SK-N-SH (cell line): ENCODE results near the gene DUOX2. TPM values are rescaled to one million over a fixed set of nuclear protein-coding genes. Genes with fewer than 3 reads are reported as not detected.
"Not testable (repeated sequence)": the region's sequence is repeated elsewhere in the genome, so short reads cannot be mapped to it uniquely, and the experiment has no call there.

Experiments used
- CTCF ChIA-PET: fragments of 300-600, 350-600 bp; formaldehyde crosslinking; extraction: SDS; loops from one replicate; lab custom pipeline; 2021; lab: Yijun Ruan, JAX
- POLR2A ChIA-PET: fragments of 350-600 bp; sonication (Branson Sonifier 250); formaldehyde crosslinking; extraction: SDS; loops from one replicate; lab custom pipeline; 2020; ENCODE audit warnings: antibody characterized with exemption, inconsistent platforms; lab: Yijun Ruan, JAX
- DNase-seq: peaks from one replicate; pipeline ENCODE4 v3.0.0; 2012
- H2AFZ ChIP-seq: fragments of 200-600 bp; sonication (generic); 2 replicates; pipeline ENCODE4 v1.8.1; 2016; ENCODE audit warnings: antibody characterized with exemption, mild to moderate bottlenecking, low read depth
- H3F3A ChIP-seq: fragments of 200-600 bp; sonication (generic); replicated peaks from 2 replicates; pipeline ENCODE3; 2016; ENCODE audit warnings: antibody characterized with exemption, mild to moderate bottlenecking; ENCODE audit not compliant: insufficient read depth
- H3K27ac ChIP-seq, 2 experiments: fragments of 200-500 bp in 1 of 2; fragments of 200-600 bp in 1 of 2; sonication (Bioruptor generic) in 1 of 2; sonication (generic), shearing (Covaris generic) in 1 of 2; 2 replicates each; pipeline versions ENCODE4 v1.5.1 to v1.6.1; 2014 to 2016; ENCODE audit warnings: low read depth in 2 of 2, inconsistent platforms in 1 of 2, low read length in 1 of 2, mild to moderate bottlenecking in 1 of 2, mixed read lengths in 1 of 2
- H3K27me3 ChIP-seq: fragments of 200-600 bp; sonication (generic), shearing (Covaris generic); 2 replicates; pipeline ENCODE4 v1.6.1; 2016; ENCODE audit warnings: mixed run types; ENCODE audit not compliant: insufficient read depth
- H3K36me3 ChIP-seq, 2 experiments: fragments of 200-500 bp in 1 of 2; fragments of 200-600 bp in 1 of 2; sonication (Bioruptor generic) in 1 of 2; sonication (generic) in 1 of 2; replicated peaks in 1 of 2; 2 replicates each; pipeline versions ENCODE3 to v1.5.1; 2014 to 2016; ENCODE audit warnings: low read length in 1 of 2, mild to moderate bottlenecking in 1 of 2; ENCODE audit not compliant: insufficient read depth in 2 of 2, control insufficient read depth in 1 of 2
- H3K4me1 ChIP-seq, 2 experiments: fragments of 200-500 bp in 1 of 2; fragments of 200-600 bp in 1 of 2; sonication (Bioruptor generic) in 1 of 2; sonication (generic), shearing (Covaris generic) in 1 of 2; 2 replicates each; pipeline versions ENCODE4 v1.5.1 to v1.6.1; 2014 to 2016; ENCODE audit warnings: low read depth in 1 of 2, low read length in 1 of 2, mixed run types in 1 of 2; ENCODE audit not compliant: insufficient read depth in 2 of 2, control insufficient read depth in 1 of 2
- H3K4me2 ChIP-seq: fragments of 200-600 bp; sonication (generic), shearing (Covaris generic); 2 replicates; pipeline ENCODE4 v1.6.1; 2017; ENCODE audit warnings: mixed run types
- H3K4me3 ChIP-seq, 2 experiments: fragments of 200-500 bp in 1 of 2; fragments of 200-600 bp in 1 of 2; sonication (Bioruptor generic) in 1 of 2; sonication (generic), shearing (Covaris generic) in 1 of 2; 2 replicates each; pipeline versions ENCODE4 v1.5.1 to v1.8.1; 2014 to 2016; ENCODE audit warnings: low read depth in 2 of 2, inconsistent platforms in 1 of 2, low read length in 1 of 2, mild to moderate bottlenecking in 1 of 2, mixed read lengths in 1 of 2, moderate library complexity in 1 of 2
- H3K79me2 ChIP-seq: fragments of 200-600 bp; sonication (generic); 2 replicates; pipeline ENCODE4 v1.8.1; 2017; ENCODE audit warnings: mild to moderate bottlenecking; ENCODE audit not compliant: insufficient read depth
- H3K9ac ChIP-seq: fragments of 200-600 bp; sonication (generic); 2 replicates; pipeline ENCODE4 v1.6.1; 2017; ENCODE audit warnings: mixed run types
- H3K9me2 ChIP-seq: fragments of 200-600 bp; sonication (generic); 2 replicates; pipeline ENCODE4 v1.6.1; 2017; ENCODE audit warnings: mixed run types
- H3K9me3 ChIP-seq: fragments of 200-600 bp; sonication (generic); 2 replicates; pipeline ENCODE4 v1.6.1; 2017; ENCODE audit warnings: mixed run types, mild to moderate bottlenecking, moderate library complexity
- H4K20me1 ChIP-seq: fragments of 200-600 bp; sonication (generic); 2 replicates; pipeline ENCODE4 v1.6.1; 2017; ENCODE audit warnings: mild to moderate bottlenecking, mixed run types; ENCODE audit not compliant: insufficient read depth
- EZH2phosphoT487 ChIP-seq: fragments of 200-600 bp; sonication (generic); IDR thresholded peaks from 2 replicates; pipeline ENCODE4 v1.6.1; 2017; ENCODE audit warnings: low read depth, mixed run types, mild to moderate bottlenecking, antibody characterized with exemption, moderate library complexity, borderline replicate concordance
- FOSL2 ChIP-seq: IDR thresholded peaks from 2 replicates; pipeline ENCODE4 v1.4.0; 2012; ENCODE audit warnings: low read depth, mild to moderate bottlenecking, moderate library complexity, borderline replicate concordance
- FOXJ3 ChIP-seq: sonication (generic); formaldehyde crosslinking; IDR thresholded peaks from 2 replicates; pipeline ENCODE4 v1.5.1; 2020; ENCODE audit warnings: mild to moderate bottlenecking, missing genetic modification reagents
- FOXM1 ChIP-seq: IDR thresholded peaks from 2 replicates; pipeline ENCODE4 v1.4.0; 2012; ENCODE audit warnings: low read depth, mild to moderate bottlenecking
- GABPA ChIP-seq: IDR thresholded peaks from 2 replicates; pipeline ENCODE4 v1.4.0; 2012; ENCODE audit warnings: low read depth, mild to moderate bottlenecking
- NRF1 ChIP-seq: IDR thresholded peaks from 2 replicates; pipeline ENCODE4 v1.6.1; 2012; ENCODE audit warnings: low read depth, mild to moderate bottlenecking, low read length
- RAD21 ChIP-seq: IDR thresholded peaks from 2 replicates; pipeline ENCODE4 v1.6.1; 2012; ENCODE audit warnings: mild to moderate bottlenecking, low read length
- RCOR1 ChIP-seq: fragments of 150-350 bp; IDR thresholded peaks from 2 replicates; pipeline ENCODE4 v1.6.1; 2017; ENCODE audit warnings: antibody characterized with exemption, low read length
- SIN3A ChIP-seq: IDR thresholded peaks from 2 replicates; pipeline ENCODE4 v1.6.1; 2012; ENCODE audit warnings: low read depth, mild to moderate bottlenecking, low read length, moderate library complexity, borderline replicate concordance
- TCF12 ChIP-seq: IDR thresholded peaks from 2 replicates; pipeline ENCODE4 v1.4.0; 2012
- WGBS: methylation state at CpG from one replicate; pipeline ENCODE4 v1.1.6; 2017; ENCODE audit warnings: low lambda C conversion rate; 5-methylcytosine and 5-hydroxymethylcytosine counted together
- polyA plus RNA-seq, 3 experiments: library from polyadenylated mRNA; depleted of rRNA; stranded (reverse); fragments of >200 nt; gene quantifications; 2 replicates each; pipeline ENCODE4 v1.2.3, GENCODE V29; 2012
- TF ChIP-seq, protein P1 (sequence below): IDR thresholded peaks from 2 replicates; pipeline ENCODE4 v1.6.1; 2012; ENCODE audit warnings: mild to moderate bottlenecking, low read depth, low read length, moderate library complexity
- TF ChIP-seq, protein P2 (sequence below): IDR thresholded peaks from 2 replicates; pipeline ENCODE4 v1.4.0; 2012; ENCODE audit warnings: low read depth, borderline replicate concordance

DUOX2 gene
- polyA plus RNA-seq, 1 of the 3 experiments (the other 2 are of a cell fraction), result not detected

DNA sequence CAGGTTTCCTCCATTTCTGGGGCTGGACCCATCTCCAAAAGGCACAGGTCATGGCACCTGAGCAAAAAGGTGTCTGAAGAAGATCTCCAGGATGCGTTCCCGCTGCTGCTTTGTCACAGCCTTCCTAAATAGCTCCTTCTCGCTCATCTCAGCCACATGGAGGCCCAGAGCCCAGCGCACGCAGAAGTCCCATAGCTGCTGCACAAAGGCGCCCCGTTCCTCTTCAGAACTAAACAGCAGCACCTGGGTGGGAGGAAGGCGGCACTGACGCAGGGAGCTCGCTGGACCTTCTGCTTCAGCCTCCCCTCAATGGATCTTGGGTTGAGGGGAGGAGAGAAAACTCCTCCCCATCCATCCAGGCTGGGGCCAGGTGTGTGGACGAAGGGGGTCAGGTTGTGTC lies 8.4 kb downstream of the DUOX2 start:
- Histone ChIP-seq H3K9ac (no peak overlapping the region), H2AFZ (no peak overlapping the region), H3K4me2 (no peak overlapping the region), H3K4me3 (no peak overlapping the region), H3K9me3 (no peaks in the 10 kb centered on the region), H3K36me3 (no peaks in the 10 kb centered on the region), H3K27me3 (peaks cover 19% of the 10 kb centered on the region; the same call in 1 of the 2 replicates), H3K4me1 (no peaks in the 10 kb centered on the region; a peak in 1 of 4 replicates), H3F3A (no peaks in the 10 kb centered on the region), H3K27ac (no peak overlapping the region), H3K9me2 (no peaks in the 10 kb centered on the region), H4K20me1 (no peaks in the 10 kb centered on the region), H3K79me2 (no peaks in the 10 kb centered on the region)
- no peak for DNase-seq
- ChIA-PET POLR2A (no interaction called here), CTCF (interaction anchor here (1.0 to 3.4 kb wide), 3 partner anchors 13 to 100 kb away, joined by 3 to 24 read pairs (median 4); no protein-coding TSS in a partner anchor)
- TF ChIP-seq SIN3A, result no peak
- WGBS, result 84% methylated on average over 10 of the region's 11 CpGs

DNA sequence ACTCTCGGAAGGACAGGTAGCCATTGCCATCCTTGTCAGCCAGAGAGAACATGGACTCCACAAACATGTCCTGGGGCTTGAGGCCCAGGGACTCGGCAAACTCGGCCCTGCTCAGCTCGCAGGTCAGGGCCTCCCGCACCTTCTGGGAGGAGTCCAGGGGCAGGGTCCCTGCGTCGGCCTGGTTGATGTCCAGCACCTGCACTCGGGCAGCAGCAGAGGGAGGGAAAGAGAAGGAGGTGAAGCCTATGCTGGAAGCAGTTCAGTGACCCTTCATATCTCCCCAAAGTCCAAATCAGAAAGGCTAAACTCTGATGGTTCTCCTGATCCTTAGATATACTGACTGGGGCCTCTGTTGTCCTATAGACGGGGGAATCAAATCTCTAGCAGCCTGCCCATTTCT lies 9.8 kb downstream of the DUOX2 start:
- WGBS, result 39% methylated on average over 4 of the region's 9 CpGs
- H3K4me3 ChIP-seq, H3K79me2 ChIP-seq, H3K36me3 ChIP-seq, DNase-seq, H2AFZ ChIP-seq, H3K9me3 ChIP-seq, H3F3A ChIP-seq, H3K4me1 ChIP-seq, H3K9ac ChIP-seq, H3K27ac ChIP-seq, POLR2A ChIA-PET, H3K27me3 ChIP-seq, H3K4me2 ChIP-seq, H3K9me2 ChIP-seq, H4K20me1 ChIP-seq: not testable (repeated sequence)
- CTCF ChIA-PET, result interaction anchor here (3.4 kb wide), 1 partner anchor 14 kb away, joined by 24 read pairs; no protein-coding TSS in a partner anchor

DNA sequence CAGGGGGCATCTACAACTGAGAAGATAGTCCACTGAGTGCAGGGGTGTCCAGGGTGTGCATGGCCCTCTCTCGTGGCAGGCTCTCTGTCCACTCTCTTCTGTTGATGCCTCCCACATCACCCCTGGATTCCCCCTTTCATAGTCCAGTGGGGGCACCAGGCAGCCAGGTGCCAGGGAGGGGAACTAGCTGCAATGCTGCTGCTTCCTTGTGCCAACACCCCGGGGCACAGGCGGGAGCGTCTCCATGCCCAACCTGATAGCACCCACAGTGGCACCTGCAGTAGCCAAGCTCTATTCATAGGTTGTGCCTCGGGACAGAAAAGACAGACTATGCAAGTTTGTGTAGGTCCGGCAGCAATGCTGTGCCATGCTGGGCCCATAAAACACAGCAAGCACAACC lies 11.7 kb downstream of the DUOX2 start:
- no peak overlapping the region for H3K4me2 ChIP-seq
- no peaks in the 10 kb centered on the region for H4K20me1 ChIP-seq
- POLR2A ChIA-PET, result no interaction called here
- H3K27ac ChIP-seq, result no peak overlapping the region
- DNase-seq, result no peak
- no peak overlapping the region for H3K4me3 ChIP-seq
- H3K36me3 ChIP-seq, result no peaks in the 10 kb centered on the region
- TF ChIP-seq RAD21 (no peak), SIN3A (no peak)
- H3K4me1 ChIP-seq, result no peaks in the 10 kb centered on the region; a peak in 1 of 4 replicates
- no peaks in the 10 kb centered on the region for H3K79me2 ChIP-seq
- H3K27me3 ChIP-seq, result peaks cover 5% of the 10 kb centered on the region; the same call in 1 of the 2 replicates
- H3K9ac ChIP-seq, result no peak overlapping the region
- H3F3A ChIP-seq, result no peaks in the 10 kb centered on the region
- no peak overlapping the region for H2AFZ ChIP-seq
- H3K9me3 ChIP-seq, result no peaks in the 10 kb centered on the region
- CTCF ChIA-PET, result interaction anchor here (1.2 to 2.2 kb wide), 3 partner anchors 10 to 16 kb away, joined by 4 to 8 read pairs (median 5); no protein-coding TSS in a partner anchor
- WGBS, result 75% methylated on average over 1 of the region's 6 CpGs
- H3K9me2 ChIP-seq, result no peaks in the 10 kb centered on the region

DNA sequence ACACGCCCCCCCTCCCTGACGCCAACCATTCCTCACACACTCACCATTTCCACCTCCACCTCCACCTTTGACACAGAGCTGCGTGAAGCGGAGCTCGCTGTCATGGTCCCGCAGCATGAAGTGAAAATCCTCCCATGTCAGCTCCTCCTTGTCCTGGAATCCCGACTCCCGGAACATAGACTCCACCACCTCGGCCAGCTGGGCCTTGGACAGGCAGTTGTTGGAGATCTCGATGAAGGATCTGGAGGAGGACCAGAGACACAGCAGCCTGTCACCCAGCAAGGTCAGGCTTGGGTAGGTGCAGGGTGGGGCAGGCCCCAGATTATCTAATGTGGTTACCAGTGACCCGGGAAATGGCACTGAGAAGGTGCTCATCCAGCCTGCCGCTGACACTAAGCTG lies 12.2 kb downstream of the DUOX2 start:
- no peak overlapping the region for H3K4me3 ChIP-seq
- H3K27ac ChIP-seq, result no peak overlapping the region
- CTCF ChIA-PET, result interaction anchor here (1.2 to 2.2 kb wide), 2 partner anchors 11 to 17 kb away, joined by 5 to 8 read pairs; no protein-coding TSS in a partner anchor
- no peak overlapping the region for H2AFZ ChIP-seq
- no peaks in the 10 kb centered on the region for H3K36me3 ChIP-seq
- no peaks in the 10 kb centered on the region; a peak in 1 of 4 replicates for H3K4me1 ChIP-seq
- no peaks in the 10 kb centered on the region for H3F3A ChIP-seq
- H3K9me3 ChIP-seq, result no peaks in the 10 kb centered on the region
- no peaks in the 10 kb centered on the region for H3K9me2 ChIP-seq
- H3K27me3 ChIP-seq, result peaks cover 9% of the 10 kb centered on the region; the same call in 1 of the 2 replicates
- POLR2A ChIA-PET, result no interaction called here
- WGBS, result 72% methylated on average over 11 of the region's 12 CpGs
- no peaks in the 10 kb centered on the region for H4K20me1 ChIP-seq
- H3K4me2 ChIP-seq, result no peak overlapping the region
- H3K9ac ChIP-seq, result no peak overlapping the region
- H3K79me2 ChIP-seq, result no peaks in the 10 kb centered on the region
- no peak for DNase-seq
- TF ChIP-seq RCOR1, result no peak
- no peak for TF ChIP-seq EZH2phosphoT487
- TF ChIP-seq FOXM1, result no peak
- TF ChIP-seq, protein P1, sequence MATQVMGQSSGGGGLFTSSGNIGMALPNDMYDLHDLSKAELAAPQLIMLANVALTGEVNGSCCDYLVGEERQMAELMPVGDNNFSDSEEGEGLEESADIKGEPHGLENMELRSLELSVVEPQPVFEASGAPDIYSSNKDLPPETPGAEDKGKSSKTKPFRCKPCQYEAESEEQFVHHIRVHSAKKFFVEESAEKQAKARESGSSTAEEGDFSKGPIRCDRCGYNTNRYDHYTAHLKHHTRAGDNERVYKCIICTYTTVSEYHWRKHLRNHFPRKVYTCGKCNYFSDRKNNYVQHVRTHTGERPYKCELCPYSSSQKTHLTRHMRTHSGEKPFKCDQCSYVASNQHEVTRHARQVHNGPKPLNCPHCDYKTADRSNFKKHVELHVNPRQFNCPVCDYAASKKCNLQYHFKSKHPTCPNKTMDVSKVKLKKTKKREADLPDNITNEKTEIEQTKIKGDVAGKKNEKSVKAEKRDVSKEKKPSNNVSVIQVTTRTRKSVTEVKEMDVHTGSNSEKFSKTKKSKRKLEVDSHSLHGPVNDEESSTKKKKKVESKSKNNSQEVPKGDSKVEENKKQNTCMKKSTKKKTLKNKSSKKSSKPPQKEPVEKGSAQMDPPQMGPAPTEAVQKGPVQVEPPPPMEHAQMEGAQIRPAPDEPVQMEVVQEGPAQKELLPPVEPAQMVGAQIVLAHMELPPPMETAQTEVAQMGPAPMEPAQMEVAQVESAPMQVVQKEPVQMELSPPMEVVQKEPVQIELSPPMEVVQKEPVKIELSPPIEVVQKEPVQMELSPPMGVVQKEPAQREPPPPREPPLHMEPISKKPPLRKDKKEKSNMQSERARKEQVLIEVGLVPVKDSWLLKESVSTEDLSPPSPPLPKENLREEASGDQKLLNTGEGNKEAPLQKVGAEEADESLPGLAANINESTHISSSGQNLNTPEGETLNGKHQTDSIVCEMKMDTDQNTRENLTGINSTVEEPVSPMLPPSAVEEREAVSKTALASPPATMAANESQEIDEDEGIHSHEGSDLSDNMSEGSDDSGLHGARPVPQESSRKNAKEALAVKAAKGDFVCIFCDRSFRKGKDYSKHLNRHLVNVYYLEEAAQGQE, result no peak
- no peak for TF ChIP-seq RAD21
- TF ChIP-seq FOXJ3 (CRISPR knock-in tag), result no peak
- TF ChIP-seq, protein P2, sequence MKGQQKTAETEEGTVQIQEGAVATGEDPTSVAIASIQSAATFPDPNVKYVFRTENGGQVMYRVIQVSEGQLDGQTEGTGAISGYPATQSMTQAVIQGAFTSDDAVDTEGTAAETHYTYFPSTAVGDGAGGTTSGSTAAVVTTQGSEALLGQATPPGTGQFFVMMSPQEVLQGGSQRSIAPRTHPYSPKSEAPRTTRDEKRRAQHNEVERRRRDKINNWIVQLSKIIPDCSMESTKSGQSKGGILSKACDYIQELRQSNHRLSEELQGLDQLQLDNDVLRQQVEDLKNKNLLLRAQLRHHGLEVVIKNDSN, result no peak
- no peak for TF ChIP-seq FOSL2
- TF ChIP-seq GABPA, result no peak
- TF ChIP-seq TCF12, result no peak
- TF ChIP-seq NRF1, result no peak
